Erythroblast (primary cell): ENCODE measurements around the gene LZTR1.
"Not testable (repeated sequence)": the region's sequence is repeated elsewhere in the genome, so short reads cannot be mapped to it uniquely, and the experiment has no call there.

Experiments used
- DNase-seq, 2 experiments: peaks; one replicate each; lab custom pipeline; 2025; lab: John Stamatoyannopoulos, UW
- GATA1 ChIP-seq: IDR thresholded peaks from 2 replicates; pipeline ENCODE4 v1.6.1; 2011; ENCODE audit warnings: low read depth, mild to moderate bottlenecking, control low read depth, low read length, moderate library complexity
- POLR2A ChIP-seq: IDR thresholded peaks from 2 replicates; pipeline ENCODE4 v1.6.1; 2011; ENCODE audit warnings: mild to moderate bottlenecking, low read length

LZTR1 gene

DNA sequence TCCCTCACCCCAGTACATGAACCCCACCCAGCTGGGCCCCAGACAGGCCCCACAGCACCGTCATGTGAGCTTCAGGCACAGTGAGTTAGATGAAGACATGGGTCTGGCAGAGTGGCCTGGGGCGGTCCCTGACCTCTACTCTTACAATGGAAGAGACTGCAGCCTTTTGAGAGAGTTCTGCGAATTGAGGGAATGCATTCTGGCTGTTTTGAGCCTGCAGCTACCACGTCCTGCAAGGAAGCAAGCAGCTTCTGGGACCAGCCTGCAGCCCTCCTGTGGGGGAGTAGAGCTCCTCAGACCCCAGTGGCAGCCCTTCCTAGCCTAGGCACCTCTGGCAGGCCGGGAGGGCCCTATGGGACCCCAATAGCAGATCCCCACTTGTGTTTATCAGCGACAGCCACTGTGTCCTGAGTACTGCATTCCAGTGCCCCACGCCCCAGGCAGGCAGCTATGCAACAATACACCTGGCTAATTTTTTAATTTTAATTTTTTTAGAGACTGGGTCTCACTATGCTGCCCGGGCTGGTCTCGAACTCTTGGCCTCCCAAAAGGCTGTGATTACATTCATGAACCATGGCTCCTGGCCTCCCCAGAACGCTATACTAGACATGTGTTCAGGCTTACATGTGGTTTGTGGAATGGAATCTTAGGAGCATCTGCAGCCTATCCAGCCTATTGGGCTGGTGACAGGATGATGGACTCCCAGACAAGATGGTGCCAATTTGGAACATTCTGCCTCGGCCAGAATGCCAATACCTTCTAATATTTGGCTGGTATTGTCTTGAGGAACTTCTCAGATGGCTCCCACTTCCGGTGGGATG, 51.0 kb downstream of the LZTR1 start:
- peak; percentile 41 to 52 for DNase-seq

DNA sequence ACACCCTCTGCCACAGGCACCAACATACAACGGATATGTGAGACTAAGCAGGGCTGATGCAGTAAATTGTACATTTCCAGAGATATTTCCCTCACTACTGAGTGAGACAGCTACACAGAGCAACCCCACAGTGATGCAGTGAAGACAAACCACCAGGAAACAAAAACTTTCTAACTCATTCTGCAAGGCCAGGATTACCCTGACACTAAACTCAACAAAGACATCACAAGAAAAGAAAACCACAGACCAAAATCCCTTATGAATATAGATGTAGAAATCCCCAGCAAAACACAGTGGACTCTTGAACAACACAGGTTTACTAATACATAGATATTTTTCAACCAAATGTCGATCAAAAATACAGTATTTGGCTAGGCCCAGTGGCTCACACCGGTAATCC, 51.8 kb downstream of the LZTR1 start:
- DNase-seq: no peak
- no peak for TF ChIP-seq POLR2A
- no peak for TF ChIP-seq GATA1

More for the DNA sequence above, 51.0 kb downstream of the LZTR1 start:
- no peak for TF ChIP-seq GATA1
- TF ChIP-seq POLR2A: no peak

DNA sequence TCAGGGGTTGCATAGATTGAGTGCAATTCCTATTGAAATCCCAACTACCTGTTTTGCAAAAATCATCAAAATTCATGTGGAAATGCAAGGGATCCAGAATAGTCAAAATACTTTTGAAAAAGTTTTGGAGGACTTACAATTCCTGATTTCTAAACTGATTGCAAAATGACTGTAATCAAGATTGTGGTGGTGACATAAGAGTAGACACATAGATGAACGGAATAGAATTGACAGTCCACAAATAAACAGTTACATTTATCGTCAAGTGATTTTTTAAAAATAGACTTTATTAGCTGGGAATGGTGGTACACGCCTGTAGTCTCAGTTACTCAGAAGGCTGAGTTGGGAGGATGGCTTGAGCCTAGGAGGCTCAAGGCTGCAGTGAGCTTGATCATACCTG, 52.9 kb downstream of the LZTR1 start:
- DNase-seq: no peak
- TF ChIP-seq GATA1 (no peak), POLR2A (no peak)

DNA sequence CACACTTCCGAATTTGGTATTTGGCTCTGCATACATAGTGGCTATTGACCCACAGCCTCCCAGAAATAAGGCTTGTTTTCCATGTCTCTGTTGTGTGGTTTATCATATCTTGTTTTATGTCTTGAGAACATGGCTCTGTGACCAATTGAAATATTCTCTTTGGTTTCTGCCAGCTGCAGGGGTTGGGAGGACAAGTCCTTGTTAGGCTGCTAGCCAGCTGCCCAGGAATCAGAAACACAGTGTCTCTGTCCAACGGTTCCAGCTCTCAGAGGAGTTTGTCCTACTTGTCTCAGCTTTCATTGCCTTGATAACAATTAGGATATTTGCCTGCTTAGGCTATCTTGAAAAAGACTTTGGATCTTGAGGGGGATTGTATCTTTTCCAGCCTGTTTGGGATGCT, 56.3 kb downstream of the LZTR1 start:
- DNase-seq: no peak
- TF ChIP-seq POLR2A (no peak), GATA1 (no peak)

DNA sequence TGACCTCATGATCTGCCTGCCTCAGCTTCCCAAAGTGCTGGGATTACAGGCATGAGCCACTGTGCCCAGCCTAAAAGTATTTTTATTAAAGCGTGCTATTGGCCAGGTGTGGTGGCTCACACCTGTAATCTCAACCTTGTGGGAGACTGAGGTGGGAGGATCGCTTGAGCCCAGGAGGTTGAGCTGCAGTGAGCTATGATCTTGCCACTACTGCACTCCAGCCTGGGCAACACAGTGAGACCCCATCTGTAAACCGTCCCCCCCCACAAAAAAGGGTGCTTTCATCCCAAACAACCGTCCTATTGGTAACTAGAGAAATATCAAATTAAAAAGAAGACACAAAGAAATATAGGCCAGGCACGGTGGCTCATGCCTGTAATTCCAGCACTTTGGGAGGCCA, 57.1 kb downstream of the LZTR1 start:
- DNase-seq: not testable (repeated sequence)

DNA sequence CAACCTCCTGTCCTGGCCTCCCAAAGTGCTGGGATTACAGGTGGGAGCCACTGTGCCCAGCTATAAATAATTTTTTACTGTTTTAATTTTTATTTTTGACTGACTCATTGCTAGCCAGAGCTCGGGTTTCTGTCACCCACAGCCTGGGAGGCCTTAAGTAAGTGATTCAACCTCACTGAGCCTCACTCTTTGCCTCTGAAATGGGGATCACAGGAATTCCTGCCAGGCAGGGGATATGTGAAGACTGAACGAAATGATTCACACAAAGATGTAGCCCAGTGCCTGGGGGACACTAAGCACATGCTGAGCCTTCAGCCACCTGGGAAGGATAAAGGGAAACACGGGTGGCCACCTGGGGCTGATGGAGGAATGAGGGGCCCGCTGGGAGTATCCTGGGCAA, 59.8 kb downstream of the LZTR1 start:
- no peak for TF ChIP-seq POLR2A
- no peak for DNase-seq

DNA sequence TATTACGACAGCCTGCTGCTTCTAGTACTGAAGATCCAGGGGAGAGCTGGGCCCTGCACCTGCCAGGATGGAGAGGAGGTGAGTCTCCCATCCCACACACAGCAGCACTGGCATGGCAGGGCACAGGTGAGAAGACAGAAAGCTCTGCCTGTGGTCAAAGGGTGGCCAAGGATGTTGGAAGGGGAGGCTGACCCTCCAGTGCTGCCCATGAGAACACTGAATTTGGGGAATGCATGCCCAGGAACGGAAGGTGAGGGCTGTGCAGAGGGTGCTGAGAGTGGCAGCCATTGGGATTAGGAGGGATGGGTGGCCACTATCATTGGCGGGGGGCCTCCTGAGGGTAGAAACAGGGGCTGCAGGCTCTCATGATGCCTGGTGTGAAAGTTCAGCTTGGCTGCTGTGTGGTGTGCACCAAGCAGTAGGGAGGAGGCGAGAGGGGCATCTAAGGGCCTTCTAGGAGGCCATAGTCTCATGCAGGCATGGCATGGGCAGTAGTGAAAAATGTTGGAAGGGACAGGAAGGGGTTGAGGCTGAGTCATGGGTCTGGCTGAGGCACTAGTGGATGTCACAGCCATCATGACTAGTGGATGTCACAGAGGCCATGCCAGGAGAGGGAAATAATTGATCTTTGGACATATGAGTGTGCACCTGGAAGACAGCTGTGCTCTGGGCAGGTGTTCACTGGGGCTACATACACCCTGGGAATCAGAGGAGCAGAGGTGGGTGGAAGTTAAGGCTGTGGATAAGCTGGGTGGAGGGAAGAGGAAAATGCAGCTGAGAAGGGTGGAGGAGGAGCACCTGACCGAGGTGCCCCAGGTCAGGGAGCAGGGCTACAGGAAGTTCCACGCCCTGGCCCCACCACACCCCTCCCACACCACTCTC, 61.1 kb downstream of the LZTR1 start:
- TF ChIP-seq POLR2A: no peak
- no peak for TF ChIP-seq GATA1
- no peak for DNase-seq

DNA sequence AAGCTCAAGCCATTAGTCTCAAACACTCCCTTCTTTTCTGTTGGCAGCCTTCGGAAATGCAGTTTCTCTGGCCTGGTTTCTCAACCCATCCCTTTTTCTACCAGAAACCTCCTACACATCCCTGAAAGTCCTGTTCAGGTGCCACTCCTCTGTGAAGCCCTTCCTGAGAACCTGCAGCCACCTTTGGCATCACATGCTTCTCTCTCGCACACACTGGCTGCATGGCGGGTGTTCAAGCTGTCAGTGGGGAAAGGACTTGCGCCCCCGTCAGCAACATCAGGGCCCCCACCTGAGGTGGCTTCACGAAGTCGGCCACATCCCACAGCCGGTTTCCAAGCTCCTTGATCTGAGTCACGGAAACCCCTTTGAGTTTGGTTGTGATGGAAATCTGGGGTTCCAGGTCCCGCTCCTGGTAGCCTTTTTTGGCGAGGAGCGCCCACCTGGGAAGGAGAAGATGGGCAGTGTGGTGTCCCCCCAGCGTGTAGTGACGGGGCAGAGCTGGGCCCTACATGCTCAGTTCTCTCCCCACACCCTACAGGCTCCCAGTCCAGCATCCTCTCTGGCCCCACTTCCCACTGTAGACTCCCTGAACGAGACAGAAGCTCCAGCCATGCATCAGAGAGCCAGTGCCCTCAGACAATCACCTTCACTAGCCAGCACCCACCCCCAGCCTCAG, 61.9 kb downstream of the LZTR1 start:
- no peak for TF ChIP-seq GATA1

DNA sequence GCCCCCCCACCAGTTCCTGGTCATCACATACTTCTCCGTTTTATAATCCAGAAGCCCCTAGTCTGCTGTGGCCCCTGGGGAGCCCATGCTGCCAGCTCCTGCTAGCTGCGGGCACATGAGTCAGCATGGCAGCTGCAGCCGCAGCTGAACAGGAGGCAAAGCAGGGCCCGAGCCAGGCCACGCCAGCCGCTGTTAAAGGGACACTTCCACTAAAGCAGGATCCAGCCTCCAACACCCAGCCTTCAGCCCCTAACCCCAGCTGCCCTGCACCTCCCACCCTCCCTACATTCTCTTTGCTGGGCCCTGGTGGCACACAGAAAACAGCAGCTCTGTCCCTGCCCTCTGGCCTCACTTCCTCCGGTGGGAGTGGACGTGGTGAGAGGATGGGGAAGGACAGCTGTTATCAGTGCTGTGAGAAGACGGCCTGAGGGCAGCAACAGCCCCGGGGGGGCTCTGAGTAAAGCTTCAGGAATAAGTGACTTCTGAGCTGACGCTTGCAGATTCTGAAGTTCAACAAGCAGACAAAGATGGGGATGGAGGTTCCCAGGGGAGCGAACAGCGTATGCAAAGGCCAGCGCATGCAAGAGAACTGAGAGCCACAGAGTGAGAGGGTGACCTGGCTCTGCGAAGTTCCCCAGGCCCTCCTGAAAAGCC, 63.0 kb downstream of the LZTR1 start:
- TF ChIP-seq GATA1 (no peak), POLR2A (no peak)
- no peak for DNase-seq

More for the DNA sequence above, 61.9 kb downstream of the LZTR1 start:
- no peak for DNase-seq

DNA sequence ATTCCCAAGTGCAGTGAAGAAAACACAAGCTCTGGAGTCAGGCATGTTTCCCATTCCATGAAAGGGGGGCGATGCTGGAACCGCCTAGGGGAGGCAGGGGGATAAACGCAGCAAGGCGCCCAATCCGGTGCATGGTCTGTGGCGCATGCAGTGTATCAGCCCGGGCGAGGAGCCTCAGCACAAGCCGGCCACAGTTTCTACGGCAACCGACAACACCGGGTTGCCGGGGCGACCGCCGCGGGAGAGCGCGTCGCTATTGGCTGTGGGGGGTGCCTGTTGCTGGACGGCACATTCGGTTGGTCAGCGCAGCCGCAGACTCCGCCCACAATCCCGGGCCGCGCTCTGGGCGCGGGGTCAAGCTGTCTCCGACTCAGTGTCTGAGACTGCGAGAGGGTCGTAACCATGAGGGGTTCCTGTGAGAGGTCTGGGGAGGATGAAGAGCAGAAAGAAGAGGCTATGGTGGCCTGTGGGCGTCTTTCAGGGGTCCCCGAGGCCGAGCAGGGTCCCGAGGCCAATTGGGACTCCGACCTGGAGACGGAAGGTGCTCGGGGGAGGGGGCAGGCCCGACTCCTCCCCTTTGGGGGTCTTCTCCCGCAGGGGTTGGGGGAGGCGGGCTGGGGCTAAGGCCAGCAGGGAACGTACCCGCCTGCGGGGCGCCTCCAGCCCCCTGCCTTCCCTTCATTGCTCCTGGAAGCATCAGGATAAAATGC, 63.6 kb downstream of the LZTR1 start, which contains the start of gene LRRC74B:
LRRC74B (plus strand) TSS at position 362 of the 710 bp plus-strand sequence; CDS start at position 403, 41 bp downstream.
- DNase-seq: peak; percentile 66 to 78
- TF ChIP-seq GATA1 (no peak), POLR2A (no peak)

DNA sequence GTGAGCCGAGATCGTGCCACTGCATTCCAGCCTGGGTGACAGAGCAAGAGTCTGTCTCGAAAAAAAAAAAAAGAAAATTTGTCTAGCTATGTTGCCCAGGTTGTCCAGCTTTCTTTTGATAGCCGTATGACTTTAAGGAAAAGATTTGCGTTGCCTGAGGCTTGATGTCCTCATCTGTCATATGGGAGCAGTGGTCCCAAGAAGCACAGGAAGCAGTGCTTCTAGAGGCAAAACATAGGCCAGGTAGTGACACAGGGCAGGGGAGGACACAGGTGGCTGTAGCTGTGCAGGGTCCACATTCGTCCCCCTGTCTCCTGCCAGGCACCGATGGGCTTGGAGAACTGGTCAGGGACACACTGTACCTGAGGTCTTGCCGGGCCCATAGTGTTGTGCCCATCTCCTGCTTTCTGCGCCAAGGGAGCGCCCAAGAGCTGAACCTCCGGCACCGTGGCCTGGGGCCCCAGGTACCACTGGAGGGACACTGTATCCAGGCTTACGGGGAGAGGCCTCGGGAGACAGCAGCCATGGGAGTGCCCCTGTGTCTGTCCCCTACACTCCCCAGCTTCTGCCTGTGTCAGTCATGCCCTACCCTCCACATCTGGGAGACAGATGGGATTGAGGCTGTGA, 65.1 kb downstream of the LZTR1 start:
- TF ChIP-seq POLR2A: no peak
- TF ChIP-seq GATA1: no peak
- no peak for DNase-seq

DNA sequence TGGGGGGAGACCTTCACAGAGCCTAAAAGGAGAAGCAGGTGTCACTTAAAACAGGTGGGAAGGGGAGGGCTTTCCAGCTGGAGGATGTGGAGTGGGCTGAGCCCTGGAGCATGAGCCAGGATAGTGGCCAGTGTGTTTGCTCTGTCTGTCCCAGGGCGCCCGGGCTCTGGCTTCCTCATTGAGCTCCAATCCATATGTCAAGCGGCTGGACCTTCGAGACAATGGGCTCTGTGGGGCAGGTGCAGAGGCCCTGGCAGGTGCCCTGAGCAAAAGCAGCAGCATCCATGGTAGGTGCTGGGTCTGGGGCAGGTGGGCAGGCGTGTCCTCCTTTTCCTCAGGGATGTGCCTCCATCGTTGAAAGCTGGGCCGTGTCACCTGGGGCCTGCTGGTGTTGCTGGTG, 65.6 kb downstream of the LZTR1 start:
- TF ChIP-seq POLR2A (no peak), GATA1 (no peak)
- no peak for DNase-seq

DNA sequence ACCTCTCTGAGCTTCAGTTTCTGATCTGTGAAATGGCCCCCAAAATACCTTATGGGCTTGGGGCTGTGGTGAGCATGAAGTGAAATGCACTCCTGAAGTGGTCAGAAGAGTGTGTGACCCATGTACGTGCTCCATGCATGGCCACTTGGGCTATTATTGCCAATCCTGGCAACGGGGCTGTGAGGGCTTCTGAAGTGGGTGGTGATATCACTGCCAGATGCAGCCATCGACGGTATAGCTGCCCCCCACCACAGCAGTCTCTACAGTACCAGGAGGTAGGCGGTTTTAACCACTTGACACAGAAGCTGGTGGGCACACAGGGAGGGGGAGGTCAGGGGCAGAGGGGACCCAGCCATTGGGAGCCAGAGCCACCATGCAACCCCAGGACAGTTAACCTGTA, 66.4 kb downstream of the LZTR1 start:
- DNase-seq: not testable (repeated sequence)
